ENCODE results near the gene CAMTA1. TPM values are rescaled to one million over a fixed set of nuclear protein-coding genes. Genes with fewer than 3 reads are reported as not detected.

CAMTA1 gene
- total RNA-seq, 1 experiment from 2014 or later, result 82.2 TPM

GRCh38 chr1:6930732-6931300 is 145.6 kb downstream of the CAMTA1 start:
- no TSS peak for BruUV-seq (replicated peaks)
- Histone ChIP-seq H3K36me3 (ENCODE audit: control insufficient read depth, insufficient read depth, low read length) (no peaks in the 10 kb centered on the region), H3K27me3 (ENCODE audit: control insufficient read depth, insufficient read depth, low read length) (peaks cover 10% of the 10 kb centered on the region), H3K4me1 (ENCODE audit: control insufficient read depth, insufficient read depth, low read length) (0 out of 2 replicates have a peak, but pooled peaks cover 2% of the 10 kb centered on the region), H3K27ac (ENCODE audit: low read length) (no peak overlapping the region), H3K9me3 (ENCODE audit: control insufficient read depth, insufficient read depth, low read depth, low read length) (no peaks in the 10 kb centered on the region), H3K4me3 (ENCODE audit: low read depth in 2 of 2, low read length in 2 of 2) (no peak overlapping the region)
- no peak for TF ChIP-seq POLR2AphosphoS5 (IDR thresholded peaks at IDR 0.05; ENCODE audit: low read depth, low read length)
- TF ChIP-seq SIN3A (IDR thresholded peaks at IDR 0.05; ENCODE audit: borderline replicate concordance, insufficient read depth, low read depth, low read length), result no peak
- no peak for TF ChIP-seq TCF7L2 (IDR thresholded peaks at IDR 0.05; ENCODE audit: low read depth, low read length)
- TF ChIP-seq, protein P1, sequence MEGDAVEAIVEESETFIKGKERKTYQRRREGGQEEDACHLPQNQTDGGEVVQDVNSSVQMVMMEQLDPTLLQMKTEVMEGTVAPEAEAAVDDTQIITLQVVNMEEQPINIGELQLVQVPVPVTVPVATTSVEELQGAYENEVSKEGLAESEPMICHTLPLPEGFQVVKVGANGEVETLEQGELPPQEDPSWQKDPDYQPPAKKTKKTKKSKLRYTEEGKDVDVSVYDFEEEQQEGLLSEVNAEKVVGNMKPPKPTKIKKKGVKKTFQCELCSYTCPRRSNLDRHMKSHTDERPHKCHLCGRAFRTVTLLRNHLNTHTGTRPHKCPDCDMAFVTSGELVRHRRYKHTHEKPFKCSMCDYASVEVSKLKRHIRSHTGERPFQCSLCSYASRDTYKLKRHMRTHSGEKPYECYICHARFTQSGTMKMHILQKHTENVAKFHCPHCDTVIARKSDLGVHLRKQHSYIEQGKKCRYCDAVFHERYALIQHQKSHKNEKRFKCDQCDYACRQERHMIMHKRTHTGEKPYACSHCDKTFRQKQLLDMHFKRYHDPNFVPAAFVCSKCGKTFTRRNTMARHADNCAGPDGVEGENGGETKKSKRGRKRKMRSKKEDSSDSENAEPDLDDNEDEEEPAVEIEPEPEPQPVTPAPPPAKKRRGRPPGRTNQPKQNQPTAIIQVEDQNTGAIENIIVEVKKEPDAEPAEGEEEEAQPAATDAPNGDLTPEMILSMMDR (IDR thresholded peaks at IDR 0.05), result no peak
- TF ChIP-seq, protein P2, sequence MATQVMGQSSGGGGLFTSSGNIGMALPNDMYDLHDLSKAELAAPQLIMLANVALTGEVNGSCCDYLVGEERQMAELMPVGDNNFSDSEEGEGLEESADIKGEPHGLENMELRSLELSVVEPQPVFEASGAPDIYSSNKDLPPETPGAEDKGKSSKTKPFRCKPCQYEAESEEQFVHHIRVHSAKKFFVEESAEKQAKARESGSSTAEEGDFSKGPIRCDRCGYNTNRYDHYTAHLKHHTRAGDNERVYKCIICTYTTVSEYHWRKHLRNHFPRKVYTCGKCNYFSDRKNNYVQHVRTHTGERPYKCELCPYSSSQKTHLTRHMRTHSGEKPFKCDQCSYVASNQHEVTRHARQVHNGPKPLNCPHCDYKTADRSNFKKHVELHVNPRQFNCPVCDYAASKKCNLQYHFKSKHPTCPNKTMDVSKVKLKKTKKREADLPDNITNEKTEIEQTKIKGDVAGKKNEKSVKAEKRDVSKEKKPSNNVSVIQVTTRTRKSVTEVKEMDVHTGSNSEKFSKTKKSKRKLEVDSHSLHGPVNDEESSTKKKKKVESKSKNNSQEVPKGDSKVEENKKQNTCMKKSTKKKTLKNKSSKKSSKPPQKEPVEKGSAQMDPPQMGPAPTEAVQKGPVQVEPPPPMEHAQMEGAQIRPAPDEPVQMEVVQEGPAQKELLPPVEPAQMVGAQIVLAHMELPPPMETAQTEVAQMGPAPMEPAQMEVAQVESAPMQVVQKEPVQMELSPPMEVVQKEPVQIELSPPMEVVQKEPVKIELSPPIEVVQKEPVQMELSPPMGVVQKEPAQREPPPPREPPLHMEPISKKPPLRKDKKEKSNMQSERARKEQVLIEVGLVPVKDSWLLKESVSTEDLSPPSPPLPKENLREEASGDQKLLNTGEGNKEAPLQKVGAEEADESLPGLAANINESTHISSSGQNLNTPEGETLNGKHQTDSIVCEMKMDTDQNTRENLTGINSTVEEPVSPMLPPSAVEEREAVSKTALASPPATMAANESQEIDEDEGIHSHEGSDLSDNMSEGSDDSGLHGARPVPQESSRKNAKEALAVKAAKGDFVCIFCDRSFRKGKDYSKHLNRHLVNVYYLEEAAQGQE (IDR thresholded peaks at IDR 0.05; ENCODE audit: insufficient read depth in 1 of 2, low read depth in 2 of 2, low read length in 1 of 2), result no peak
- DNase-seq (ENCODE audit: low read depth, low spot score), result no peak
- no peak for ATAC-seq
- intact Hi-C loops (cut with micrococcal nuclease; ENCODE audit: unreplicated experiment) (no loop called here), in situ Hi-C loops (cut with HindIII; ENCODE audit: low pct_unique_long_range_greater_than_20kb, low sequenced_read_pairs) (no loop called here)
- ChIA-PET CTCF (interaction anchor here (1.3 kb wide), 1 partner anchor 112 kb away, joined by 4 read pairs; no protein-coding TSS in a partner anchor), POLR2A (no interaction called here)

DNA sequence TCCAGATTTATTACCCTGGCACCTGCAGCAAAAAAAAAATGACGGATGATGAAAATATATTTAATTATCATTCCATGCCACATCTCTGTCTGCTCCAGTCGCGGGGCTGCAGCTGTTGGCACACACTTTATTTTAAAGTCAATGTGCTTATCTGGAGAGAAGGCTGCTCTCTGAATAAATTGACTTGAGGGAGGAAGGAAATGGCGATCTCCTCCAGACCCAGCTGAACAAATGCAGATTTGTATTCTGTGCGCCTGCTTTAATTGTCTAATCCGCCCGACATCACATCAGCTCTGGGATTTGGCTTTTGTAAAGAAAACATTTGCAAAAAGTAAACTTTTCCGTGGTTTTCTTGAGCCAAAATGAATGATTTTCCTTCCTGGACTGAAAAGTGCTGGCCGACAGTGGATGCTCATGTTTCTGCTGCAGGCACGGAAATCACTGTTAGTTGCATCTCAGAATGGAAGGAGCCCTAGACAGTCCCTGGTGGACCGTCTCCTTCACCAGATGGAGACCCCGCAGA is 150.2 kb downstream of the CAMTA1 start:
- 0 out of 2 replicates have a peak, but pooled peaks cover 2% of the 10 kb centered on the region for H3K4me1 ChIP-seq (ENCODE audit: control insufficient read depth, insufficient read depth, low read length)
- in situ Hi-C loops (cut with HindIII; ENCODE audit: low pct_unique_long_range_greater_than_20kb, low sequenced_read_pairs), result no loop called here
- no peak for TF ChIP-seq SIN3A (IDR thresholded peaks at IDR 0.05; ENCODE audit: borderline replicate concordance, insufficient read depth, low read depth, low read length)
- TF ChIP-seq, protein P2 (IDR thresholded peaks at IDR 0.05; ENCODE audit: insufficient read depth in 1 of 2, low read depth in 2 of 2, low read length in 1 of 2), result no peak
- no peak for TF ChIP-seq TCF7L2 (IDR thresholded peaks at IDR 0.05; ENCODE audit: low read depth, low read length)
- TF ChIP-seq, protein P1 (IDR thresholded peaks at IDR 0.05), result no peak
- no peak for TF ChIP-seq POLR2AphosphoS5 (IDR thresholded peaks at IDR 0.05; ENCODE audit: low read depth, low read length)
- H3K4me3 ChIP-seq (ENCODE audit: low read depth in 2 of 2, low read length in 2 of 2), result no peak overlapping the region
- no peak overlapping the region for H3K27ac ChIP-seq (ENCODE audit: low read length)
- no peaks in the 10 kb centered on the region for H3K9me3 ChIP-seq (ENCODE audit: control insufficient read depth, insufficient read depth, low read depth, low read length)
- H3K36me3 ChIP-seq (ENCODE audit: control insufficient read depth, insufficient read depth, low read length), result no peaks in the 10 kb centered on the region
- no TSS peak for BruUV-seq (replicated peaks)
- intact Hi-C loops (cut with micrococcal nuclease; ENCODE audit: unreplicated experiment), result no loop called here
- ChIA-PET CTCF (no interaction called here), POLR2A (no interaction called here)
- DNase-seq (ENCODE audit: low read depth, low spot score) (no peak), ATAC-seq (no peak)
- peaks cover 12% of the 10 kb centered on the region for H3K27me3 ChIP-seq (ENCODE audit: control insufficient read depth, insufficient read depth, low read length)
